Mesothelial cell of epicardium (in vitro differentiated cells): Measurements from ENCODE around the gene MOSPD3. TPM values are rescaled to one million over a fixed set of nuclear protein-coding genes. Genes with fewer than 3 reads are reported as not detected.
A peak's percentile ranks its signal among the peaks of the same experiment; 100 is the strongest.

Experiments used
- DNase-seq, 2 experiments: peaks; one replicate each; pipeline ENCODE4 v3.0.0; 2021; ENCODE audit warnings: low spot score in 2 of 2; ENCODE audit not compliant: unreplicated experiment in 2 of 2
- H3K27ac Mint-ChIP-seq: 2 replicates; pipeline ENCODE4 v1.8.0; 2021; ENCODE audit warnings: mixed read lengths
- H3K27me3 Mint-ChIP-seq: 2 replicates; pipeline ENCODE4 v1.8.0; 2021; ENCODE audit warnings: low read depth, mixed read lengths
- H3K36me3 Mint-ChIP-seq: 2 replicates; pipeline ENCODE4 v1.8.0; 2021; ENCODE audit warnings: mixed read lengths
- H3K4me1 Mint-ChIP-seq: 2 replicates; pipeline ENCODE4 v1.8.0; 2021; ENCODE audit warnings: mixed read lengths
- H3K4me3 Mint-ChIP-seq: 2 replicates; pipeline ENCODE4 v1.8.0; 2021; ENCODE audit warnings: mild to moderate bottlenecking, moderate library complexity, mixed read lengths
- H3K9me3 Mint-ChIP-seq: 2 replicates; pipeline ENCODE4 v1.8.0; 2021; ENCODE audit warnings: mixed read lengths
- total RNA-seq: library from RNA; stranded (reverse); gene quantifications from 3 replicates; pipeline ENCODE4 v1.2.1, GENCODE V29; 2021
- TF ChIP-seq, protein P1 (sequence below): fragments of 200-600 bp; sonication (generic); IDR thresholded peaks from one replicate; pipeline ENCODE4 v1.5.0; 2021; ENCODE audit warnings: antibody characterized with exemption; ENCODE audit not compliant: unreplicated experiment

Gene MOSPD3
- total RNA-seq, 1 donor from 2014 or later = 25.9 TPM

DNA sequence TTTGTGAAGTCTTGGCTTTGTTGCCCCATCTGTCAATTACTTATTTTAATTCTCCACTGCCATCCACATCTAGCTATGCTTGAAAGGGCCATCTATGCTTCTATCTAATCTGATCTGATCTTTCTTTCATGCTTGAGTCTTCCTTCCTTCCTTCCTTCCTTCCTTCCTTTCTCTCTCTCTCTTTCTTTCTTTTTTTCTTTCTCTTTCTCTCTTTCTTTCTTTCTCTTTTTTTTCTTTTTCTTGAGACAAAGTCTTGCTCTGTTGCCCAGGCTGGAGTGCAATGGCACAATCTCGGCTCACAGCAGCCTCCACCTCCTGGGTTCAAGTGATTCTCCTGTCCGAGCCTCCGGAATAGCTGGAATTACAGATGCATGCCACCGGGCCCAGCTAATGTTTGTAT lies 17.7 kb downstream of the MOSPD3 start:
- Mint-ChIP-seq H3K27ac (no peak overlapping the region), H3K36me3 (no peaks in the 10 kb centered on the region), H3K4me3 (no peak overlapping the region), H3K27me3 (peaks cover 36% of the 10 kb centered on the region), H3K4me1 (peaks cover 6% of the 10 kb centered on the region), H3K9me3 (no peaks in the 10 kb centered on the region)
- TF ChIP-seq, protein P1, sequence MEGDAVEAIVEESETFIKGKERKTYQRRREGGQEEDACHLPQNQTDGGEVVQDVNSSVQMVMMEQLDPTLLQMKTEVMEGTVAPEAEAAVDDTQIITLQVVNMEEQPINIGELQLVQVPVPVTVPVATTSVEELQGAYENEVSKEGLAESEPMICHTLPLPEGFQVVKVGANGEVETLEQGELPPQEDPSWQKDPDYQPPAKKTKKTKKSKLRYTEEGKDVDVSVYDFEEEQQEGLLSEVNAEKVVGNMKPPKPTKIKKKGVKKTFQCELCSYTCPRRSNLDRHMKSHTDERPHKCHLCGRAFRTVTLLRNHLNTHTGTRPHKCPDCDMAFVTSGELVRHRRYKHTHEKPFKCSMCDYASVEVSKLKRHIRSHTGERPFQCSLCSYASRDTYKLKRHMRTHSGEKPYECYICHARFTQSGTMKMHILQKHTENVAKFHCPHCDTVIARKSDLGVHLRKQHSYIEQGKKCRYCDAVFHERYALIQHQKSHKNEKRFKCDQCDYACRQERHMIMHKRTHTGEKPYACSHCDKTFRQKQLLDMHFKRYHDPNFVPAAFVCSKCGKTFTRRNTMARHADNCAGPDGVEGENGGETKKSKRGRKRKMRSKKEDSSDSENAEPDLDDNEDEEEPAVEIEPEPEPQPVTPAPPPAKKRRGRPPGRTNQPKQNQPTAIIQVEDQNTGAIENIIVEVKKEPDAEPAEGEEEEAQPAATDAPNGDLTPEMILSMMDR = no peak
- no peak for DNase-seq

DNA sequence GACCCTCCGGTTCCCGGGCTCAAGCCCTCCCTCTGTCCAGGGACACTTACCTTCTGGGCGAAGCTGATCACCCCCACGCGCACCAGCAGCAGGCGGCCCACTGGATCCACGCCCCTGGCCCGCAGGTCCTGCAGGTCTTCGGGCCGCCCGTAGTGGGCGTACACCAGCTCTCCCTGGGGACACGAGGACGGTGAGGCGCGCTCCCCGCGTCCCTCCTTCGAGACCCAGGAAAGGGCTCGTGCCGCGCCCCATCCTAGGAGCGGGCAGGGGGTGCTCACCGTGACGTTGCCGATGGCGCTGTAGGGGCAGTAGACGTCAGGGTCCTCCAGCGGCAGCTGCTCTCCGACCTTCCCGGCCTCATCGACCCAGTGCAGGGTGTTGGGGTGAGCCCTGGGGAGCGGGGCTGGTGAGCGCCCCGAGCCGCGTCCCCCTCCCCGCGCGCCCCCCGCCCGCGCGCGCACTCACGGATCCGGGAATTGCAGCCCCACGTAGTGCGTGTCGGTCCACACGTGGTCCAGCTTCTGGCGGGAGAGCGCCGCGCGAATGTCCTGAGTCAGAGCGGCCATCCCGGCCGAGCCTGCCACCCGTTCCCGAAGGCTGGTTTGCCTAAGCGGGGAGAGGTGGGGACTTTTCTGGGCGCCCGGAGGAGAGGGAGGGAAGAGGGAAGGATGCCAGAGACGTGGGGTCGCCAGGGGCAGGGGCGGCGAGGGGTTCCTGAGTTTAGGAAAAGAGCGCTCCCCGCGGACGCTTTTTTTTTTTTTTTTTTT lies 20.8 kb downstream of the MOSPD3 start:
- no peak overlapping the region for H3K27ac Mint-ChIP-seq
- peak overlapping the region; percentile 64 for H3K4me3 Mint-ChIP-seq
- TF ChIP-seq, protein P1 = no peak
- H3K9me3 Mint-ChIP-seq = no peaks in the 10 kb centered on the region
- DNase-seq = peak in 1 of 2 experiments; percentile 56
- peaks cover 6% of the 10 kb centered on the region for H3K4me1 Mint-ChIP-seq
- no peaks in the 10 kb centered on the region for H3K36me3 Mint-ChIP-seq
- peaks cover 44% of the 10 kb centered on the region for H3K27me3 Mint-ChIP-seq

DNA sequence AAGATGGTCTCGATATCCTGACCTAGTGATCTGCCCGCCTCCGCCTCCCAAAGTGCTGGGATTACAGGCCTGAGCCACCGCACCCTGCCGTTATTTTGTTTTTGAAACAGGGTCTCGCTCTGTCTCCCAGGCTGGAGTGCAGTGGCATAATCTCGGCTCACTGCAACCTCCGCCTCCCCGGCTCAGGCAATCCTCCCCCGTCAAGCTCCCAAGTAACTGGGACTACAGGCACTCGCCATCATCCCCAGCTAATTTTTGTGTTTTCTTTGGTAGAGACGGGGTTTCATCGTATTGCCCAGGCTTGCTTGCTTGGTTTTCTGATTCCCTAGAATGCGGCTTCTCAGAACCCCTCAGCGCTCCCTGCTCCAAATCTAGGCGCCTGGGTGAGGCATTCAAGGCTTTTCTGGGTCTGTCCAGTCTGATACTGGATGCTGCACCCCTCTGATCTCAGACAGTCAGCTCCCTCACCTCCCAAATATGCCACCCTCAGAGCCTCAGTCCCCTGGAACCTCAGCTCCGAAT lies 27.7 kb downstream of the MOSPD3 start:
- Mint-ChIP-seq H3K4me3 (no peak overlapping the region), H3K27me3 (peaks cover 14% of the 10 kb centered on the region), H3K9me3 (no peaks in the 10 kb centered on the region), H3K4me1 (no peaks in the 10 kb centered on the region), H3K36me3 (no peaks in the 10 kb centered on the region), H3K27ac (no peak overlapping the region)
- DNase-seq = no peak
- TF ChIP-seq, protein P1 = no peak

DNA sequence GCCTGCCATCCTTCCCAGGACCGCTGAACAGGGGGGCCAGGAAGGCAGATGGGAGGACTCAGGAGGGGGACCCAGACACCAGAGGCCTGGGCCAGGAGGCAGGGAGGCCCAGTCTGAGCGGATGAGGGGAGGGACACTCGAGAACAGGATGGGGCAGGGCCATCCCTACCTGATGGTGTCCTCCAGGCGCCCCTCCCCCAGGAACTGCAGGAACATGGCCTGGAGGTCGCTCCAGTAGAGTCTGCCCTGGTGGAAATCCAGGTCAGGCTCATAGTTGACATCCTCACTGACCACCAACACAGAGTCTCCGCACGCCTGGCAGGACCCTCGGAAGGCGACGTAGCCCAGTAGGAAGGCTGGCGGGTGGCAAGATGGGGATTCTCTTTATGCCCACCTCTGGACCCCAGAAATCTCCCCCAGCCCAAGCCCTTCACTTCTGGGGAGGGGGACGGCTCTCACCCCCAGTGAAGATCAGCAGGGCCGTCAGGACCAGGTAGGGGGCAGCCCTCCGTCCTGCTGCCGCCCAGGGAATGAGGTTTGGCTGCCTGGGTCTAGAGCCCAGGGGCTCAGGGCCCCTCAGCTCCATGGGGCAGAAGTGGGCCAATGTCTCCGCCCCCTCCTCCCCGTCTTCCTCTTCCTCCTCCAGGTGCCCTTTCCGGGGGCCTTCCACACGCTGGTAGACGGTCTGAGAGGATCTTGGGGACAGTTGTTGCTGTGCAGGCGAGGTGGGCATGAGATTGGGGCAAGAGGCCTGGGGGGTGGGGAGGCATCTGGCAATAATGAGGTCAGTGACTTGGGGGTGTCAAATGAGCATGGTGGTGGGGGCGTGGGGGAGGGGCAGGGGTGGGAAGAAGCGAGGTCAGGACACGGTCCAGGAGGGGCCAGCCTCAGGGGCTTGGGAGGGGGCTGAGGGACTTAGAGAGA lies 28.4 kb downstream of the MOSPD3 start:
- no peak for DNase-seq
- H3K27ac Mint-ChIP-seq = no peak overlapping the region
- no peaks in the 10 kb centered on the region for H3K36me3 Mint-ChIP-seq
- H3K9me3 Mint-ChIP-seq = no peaks in the 10 kb centered on the region
- H3K4me3 Mint-ChIP-seq = no peak overlapping the region
- H3K27me3 Mint-ChIP-seq = peaks cover 16% of the 10 kb centered on the region
- TF ChIP-seq, protein P1 = no peak
- no peaks in the 10 kb centered on the region for H3K4me1 Mint-ChIP-seq

DNA sequence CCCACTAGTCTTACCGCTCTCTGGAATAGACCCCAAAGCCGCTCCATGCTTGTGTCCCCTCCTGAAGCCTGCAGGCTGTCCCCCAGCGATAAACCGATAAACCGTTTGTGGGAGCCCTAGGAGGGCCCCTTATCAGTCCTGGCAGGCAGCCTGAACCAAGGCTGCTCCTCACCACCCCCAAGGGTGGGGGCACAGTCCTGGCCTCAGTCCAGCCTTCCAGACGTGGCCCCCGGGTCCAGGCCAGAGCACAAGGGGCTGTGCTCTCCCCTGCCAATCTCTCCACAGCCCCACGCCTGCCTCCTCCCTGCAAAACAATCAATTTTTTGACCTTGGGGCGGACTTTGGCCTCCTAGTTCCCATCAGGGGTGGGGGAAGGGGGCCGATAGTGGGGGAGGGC lies 29.1 kb downstream of the MOSPD3 start, which contains the start of gene TFR2:
Gene TFR2, minus strand, starts transcription at position 90 of the 397 bp plus-strand sequence. Its CDS starts 43 bp downstream, at position 47.
- H3K4me3 Mint-ChIP-seq = no peak within 1 kb of the TSS
- H3K36me3 Mint-ChIP-seq = no peaks in the 10 kb centered on the region
- TF ChIP-seq, protein P1 = no peak
- H3K9me3 Mint-ChIP-seq = no peaks in the 10 kb centered on the region
- no peak within 1 kb of the TSS for H3K27ac Mint-ChIP-seq
- DNase-seq = no peak
- H3K27me3 Mint-ChIP-seq = peaks cover 17% of the 10 kb centered on the region
- H3K4me1 Mint-ChIP-seq = no peaks in the 10 kb centered on the region
